Measurements from ENCODE around the gene KIF1A. TPM values are rescaled to one million over a fixed set of nuclear protein-coding genes. Genes with fewer than 3 reads are reported as not detected.

The KIF1A gene
- total and polyA plus RNA-seq, 2 of the 13 experiments (the other 11 are each of a cell fraction or from before 2014, with no cell fraction given): 0.01 TPM; not detected in 1

- TF ChIP-seq TOE1 (CRISPR knock-in tag; IDR thresholded peaks at IDR 0.05) (no peak), FOXM1 (CRISPR knock-in tag; IDR thresholded peaks at IDR 0.05) (no peak), IRX3 (CRISPR knock-in tag; IDR thresholded peaks at IDR 0.05; ENCODE audit: borderline replicate concordance, low read depth) (no peak), CHCHD3 (CRISPR knock-in tag; IDR thresholded peaks at IDR 0.05) (no peak), ZNF577 (CRISPR knock-in tag; IDR thresholded peaks at IDR 0.05; ENCODE audit: borderline replicate concordance, low read depth) (no peak), HOXD1 (CRISPR knock-in tag; IDR thresholded peaks at IDR 0.05) (no peak), SP4 (CRISPR knock-in tag; IDR thresholded peaks at IDR 0.05) (no peak), MYNN (CRISPR knock-in tag; IDR thresholded peaks at IDR 0.05; ENCODE audit: low read depth) (no peak), ARNT (IDR thresholded peaks at IDR 0.05) (no peak), TMF1 (CRISPR knock-in tag; IDR thresholded peaks at IDR 0.05; ENCODE audit: low read depth) (no peak), ZNF30 (CRISPR knock-in tag; IDR thresholded peaks at IDR 0.05) (no peak), KLF13 (CRISPR knock-in tag; IDR thresholded peaks at IDR 0.05) (no peak), PBX3 (CRISPR knock-in tag; IDR thresholded peaks at IDR 0.05; ENCODE audit: borderline replicate concordance) (no peak), ZNF768 (CRISPR knock-in tag; IDR thresholded peaks at IDR 0.05) (peak; percentile 26; the same call in 1 of the 2 replicates), ZNF160 (CRISPR knock-in tag; IDR thresholded peaks at IDR 0.05) (no peak), ZNF572 (CRISPR knock-in tag; IDR thresholded peaks at IDR 0.05) (0 out of 2 replicates have a peak, but pooled peaks have one; percentile 81), XRCC5 (optimal IDR thresholded peaks at IDR 0.05; ENCODE audit: low read length) (peak; percentile 76), DPF2 (CRISPR knock-in tag; IDR thresholded peaks at IDR 0.05; ENCODE audit: borderline replicate concordance, low read depth) (no peak), MBNL3 (CRISPR knock-in tag; conservative IDR thresholded peaks at IDR 0.05) (no peak)
- TF ChIP-seq, protein P1, sequence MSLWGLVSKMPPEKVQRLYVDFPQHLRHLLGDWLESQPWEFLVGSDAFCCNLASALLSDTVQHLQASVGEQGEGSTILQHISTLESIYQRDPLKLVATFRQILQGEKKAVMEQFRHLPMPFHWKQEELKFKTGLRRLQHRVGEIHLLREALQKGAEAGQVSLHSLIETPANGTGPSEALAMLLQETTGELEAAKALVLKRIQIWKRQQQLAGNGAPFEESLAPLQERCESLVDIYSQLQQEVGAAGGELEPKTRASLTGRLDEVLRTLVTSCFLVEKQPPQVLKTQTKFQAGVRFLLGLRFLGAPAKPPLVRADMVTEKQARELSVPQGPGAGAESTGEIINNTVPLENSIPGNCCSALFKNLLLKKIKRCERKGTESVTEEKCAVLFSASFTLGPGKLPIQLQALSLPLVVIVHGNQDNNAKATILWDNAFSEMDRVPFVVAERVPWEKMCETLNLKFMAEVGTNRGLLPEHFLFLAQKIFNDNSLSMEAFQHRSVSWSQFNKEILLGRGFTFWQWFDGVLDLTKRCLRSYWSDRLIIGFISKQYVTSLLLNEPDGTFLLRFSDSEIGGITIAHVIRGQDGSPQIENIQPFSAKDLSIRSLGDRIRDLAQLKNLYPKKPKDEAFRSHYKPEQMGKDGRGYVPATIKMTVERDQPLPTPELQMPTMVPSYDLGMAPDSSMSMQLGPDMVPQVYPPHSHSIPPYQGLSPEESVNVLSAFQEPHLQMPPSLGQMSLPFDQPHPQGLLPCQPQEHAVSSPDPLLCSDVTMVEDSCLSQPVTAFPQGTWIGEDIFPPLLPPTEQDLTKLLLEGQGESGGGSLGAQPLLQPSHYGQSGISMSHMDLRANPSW (CRISPR knock-in tag; IDR thresholded peaks at IDR 0.05; ENCODE audit: borderline replicate concordance): 0 out of 2 replicates have a peak, but pooled peaks have one; percentile 48
- TF ChIP-seq, protein P2, sequence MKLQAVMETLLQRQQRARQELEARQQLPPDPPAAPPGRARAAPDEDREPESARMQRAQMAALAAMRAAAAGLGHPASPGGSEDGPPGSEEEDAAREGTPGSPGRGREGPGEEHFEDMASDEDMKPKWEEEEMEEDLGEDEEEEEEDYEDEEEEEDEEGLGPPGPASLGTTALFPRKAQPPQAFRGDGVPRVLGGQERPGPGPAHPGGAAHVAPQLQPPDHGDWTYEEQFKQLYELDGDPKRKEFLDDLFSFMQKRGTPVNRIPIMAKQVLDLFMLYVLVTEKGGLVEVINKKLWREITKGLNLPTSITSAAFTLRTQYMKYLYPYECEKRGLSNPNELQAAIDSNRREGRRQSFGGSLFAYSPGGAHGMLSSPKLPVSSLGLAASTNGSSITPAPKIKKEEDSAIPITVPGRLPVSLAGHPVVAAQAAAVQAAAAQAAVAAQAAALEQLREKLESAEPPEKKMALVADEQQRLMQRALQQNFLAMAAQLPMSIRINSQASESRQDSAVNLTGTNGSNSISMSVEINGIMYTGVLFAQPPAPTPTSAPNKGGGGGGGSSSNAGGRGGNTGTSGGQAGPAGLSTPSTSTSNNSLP (IDR thresholded peaks at IDR 0.05; ENCODE audit: low read depth, low read length): no peak
- TF ChIP-seq, protein P3, sequence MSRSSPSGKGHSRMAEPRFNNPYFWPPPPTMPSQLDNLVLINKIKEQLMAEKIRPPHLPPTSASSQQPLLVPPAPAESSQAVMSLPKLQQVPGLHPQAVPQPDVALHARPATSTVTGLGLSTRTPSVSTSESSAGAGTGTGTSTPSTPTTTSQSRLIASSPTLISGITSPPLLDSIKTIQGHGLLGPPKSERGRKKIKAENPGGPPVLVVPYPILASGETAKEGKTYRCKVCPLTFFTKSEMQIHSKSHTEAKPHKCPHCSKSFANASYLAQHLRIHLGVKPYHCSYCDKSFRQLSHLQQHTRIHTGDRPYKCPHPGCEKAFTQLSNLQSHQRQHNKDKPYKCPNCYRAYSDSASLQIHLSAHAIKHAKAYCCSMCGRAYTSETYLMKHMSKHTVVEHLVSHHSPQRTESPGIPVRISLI (CRISPR knock-in tag; IDR thresholded peaks at IDR 0.05; ENCODE audit: borderline replicate concordance): no peak
Observed at GRCh38 chr2:240851078-240851991, 31.3 kb upstream of the KIF1A start (continued).
